HG02981 (cell line): ENCODE data around the gene NEK4.
"Not testable (repeated sequence)": the region's sequence is repeated elsewhere in the genome, so short reads cannot be mapped to it uniquely, and the experiment has no call there.

Experiments
- ATAC-seq: cut with Tn5 transposase; IDR thresholded peaks from one replicate; pipeline ENCODE4 v1.9.1; 2021; ENCODE audit warnings: mild to moderate bottlenecking, moderate library complexity; ENCODE audit not compliant: unreplicated experiment

NEK4 gene

DNA sequence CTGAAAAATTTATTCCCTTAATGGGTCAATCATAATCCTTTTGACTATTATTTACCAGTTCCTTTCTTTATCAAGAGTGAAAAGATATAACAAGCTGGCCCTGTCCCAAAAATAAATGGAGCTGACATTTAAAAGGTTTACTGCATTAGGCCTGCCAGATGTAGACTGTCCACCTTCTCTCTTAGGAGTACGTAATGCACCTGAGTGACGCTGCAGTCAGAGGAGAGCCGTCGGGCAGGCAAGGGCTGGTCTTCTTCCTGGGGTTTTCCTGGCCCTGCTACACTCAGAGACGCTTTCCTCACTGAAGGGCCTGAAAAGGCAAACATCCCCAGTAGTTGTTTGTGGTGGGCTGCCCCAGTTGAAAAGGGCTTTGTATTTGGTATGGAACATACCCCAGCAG, 27.6 kb downstream of the NEK4 start:
- no peak for ATAC-seq

DNA sequence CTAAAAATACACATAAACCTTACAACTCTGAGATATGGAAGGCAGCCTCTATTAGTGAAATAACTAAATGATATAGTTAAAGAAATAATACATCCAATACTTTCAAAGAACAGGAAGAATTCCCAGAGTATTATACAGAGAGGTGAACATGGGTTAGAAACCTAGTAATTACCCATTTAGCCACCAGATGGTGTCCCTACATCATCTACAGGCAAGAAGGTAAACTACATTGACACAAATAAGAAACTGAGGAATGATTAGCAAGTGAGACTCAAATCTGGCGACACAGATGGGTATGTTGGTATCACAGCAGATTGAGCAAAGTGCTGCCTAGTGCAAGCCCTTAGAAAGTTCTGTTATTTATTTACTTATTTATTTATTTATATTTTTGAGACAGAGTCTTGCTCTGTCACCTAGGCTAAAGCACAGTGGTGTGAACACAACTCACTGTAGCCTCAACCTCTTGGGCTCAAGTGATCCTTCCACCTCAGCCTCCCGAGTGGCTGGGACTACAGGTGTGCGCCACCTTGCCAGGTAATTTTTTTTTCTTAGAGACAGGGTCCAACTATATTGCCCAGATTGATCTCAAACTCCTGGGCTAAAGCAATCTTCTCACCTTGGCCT, 28.2 kb downstream of the NEK4 start:
- ATAC-seq, result no peak

DNA sequence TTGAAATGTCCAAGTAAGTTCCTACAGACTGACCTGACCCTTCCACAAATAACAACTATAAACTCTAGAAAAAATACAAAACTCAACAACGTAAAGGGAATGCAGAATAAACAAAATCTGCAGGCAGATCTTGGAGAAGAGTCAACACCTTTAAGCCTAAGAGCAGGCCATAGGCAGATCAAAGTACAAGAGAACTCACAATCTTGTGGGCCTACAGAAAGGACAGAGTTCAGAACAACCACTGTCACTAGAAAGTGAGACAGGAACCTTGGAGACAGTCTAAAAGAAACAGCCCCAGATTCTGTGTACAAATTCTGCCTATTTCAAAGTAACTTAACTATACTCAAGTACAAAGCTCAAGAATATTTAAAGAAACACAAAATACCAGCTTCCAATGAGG, 31.0 kb downstream of the NEK4 start:
- no peak for ATAC-seq

DNA sequence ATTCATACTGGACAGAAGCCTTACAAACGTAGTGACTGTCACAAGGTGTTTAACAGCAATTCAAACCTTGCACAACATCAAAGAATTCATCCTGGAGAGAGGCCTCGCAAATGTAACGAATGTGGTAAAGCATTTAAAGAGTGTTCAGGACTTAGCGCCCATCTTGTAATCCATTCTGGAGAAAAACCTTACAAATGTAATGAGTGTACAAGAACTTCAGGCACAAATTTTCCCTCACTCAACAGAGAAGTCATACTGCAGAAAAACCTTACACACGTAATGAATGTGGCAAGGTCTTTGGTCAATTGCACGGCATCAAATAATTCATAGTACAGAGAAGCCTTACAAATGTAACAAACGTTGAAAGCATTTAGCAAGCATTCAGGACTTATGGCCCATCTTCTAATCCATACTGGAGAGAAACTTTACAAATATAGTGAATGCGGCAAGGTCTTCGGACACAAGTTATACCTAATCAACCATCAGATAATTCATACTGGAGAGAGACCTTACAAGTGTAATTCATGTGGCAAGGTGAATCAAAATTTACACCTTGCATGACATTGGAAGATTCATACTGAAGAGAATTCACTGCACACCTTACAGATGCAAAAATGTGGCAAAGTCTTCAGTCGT, 37.4 kb downstream of the NEK4 start:
- no peak for ATAC-seq

DNA sequence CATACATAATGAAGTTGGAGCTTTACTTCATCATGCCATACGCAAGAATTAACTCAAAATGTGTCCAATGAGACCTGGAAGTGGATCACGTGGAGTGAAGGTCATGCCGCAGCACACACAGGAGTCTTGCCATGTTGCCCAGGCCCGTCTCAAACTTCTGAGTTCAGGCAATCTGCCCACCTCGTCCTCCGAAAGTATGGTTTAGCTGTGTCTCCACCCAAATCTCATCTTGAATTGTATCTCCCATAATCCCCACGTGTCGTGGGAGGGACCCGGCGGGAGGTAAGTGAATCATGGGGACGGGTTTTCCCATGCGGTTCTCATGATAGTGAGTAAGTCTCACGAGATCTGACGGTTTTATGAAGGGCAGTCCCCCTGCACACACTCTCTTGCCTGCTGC, 39.1 kb downstream of the NEK4 start:
- no peak for ATAC-seq

DNA sequence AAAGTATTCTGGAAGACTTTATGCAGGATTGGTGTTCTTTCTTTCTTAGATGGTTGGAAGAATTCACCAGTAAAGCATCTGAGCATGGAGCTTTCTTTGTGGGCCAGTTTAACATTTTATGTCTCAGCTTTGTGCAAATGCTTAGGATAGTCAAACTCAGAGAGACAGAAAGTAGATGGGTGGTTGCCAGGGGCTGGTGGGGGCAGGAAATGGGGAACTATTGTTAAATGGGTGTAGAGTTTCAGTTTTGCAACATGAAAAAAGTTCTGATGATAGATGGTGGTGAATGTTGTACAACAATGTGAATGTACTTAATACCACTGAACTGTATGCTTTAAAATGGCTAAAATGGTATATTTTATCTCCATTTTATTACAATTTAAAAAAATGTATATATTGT, 40.1 kb downstream of the NEK4 start:
- ATAC-seq, result no peak

DNA sequence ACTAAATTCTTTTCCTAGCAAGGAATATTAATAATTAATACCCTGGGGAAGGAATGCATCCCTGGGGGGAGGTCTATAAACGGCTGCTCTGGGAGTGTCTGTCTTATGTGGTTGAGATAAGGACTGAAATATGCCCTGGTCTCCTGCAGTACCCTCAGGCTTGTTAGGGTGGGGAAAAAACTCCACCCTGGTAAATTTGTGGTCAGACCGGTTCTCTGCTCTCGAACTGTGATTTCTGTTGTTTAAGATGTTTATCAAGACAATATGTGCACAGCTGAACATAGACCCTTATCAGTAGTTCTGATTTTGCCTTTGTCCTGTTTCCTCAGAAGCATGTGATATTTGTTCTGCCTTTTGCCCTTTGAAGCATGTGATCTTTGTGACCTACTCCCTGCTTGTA, 42.0 kb downstream of the NEK4 start:
- ATAC-seq, result not testable (repeated sequence)

DNA sequence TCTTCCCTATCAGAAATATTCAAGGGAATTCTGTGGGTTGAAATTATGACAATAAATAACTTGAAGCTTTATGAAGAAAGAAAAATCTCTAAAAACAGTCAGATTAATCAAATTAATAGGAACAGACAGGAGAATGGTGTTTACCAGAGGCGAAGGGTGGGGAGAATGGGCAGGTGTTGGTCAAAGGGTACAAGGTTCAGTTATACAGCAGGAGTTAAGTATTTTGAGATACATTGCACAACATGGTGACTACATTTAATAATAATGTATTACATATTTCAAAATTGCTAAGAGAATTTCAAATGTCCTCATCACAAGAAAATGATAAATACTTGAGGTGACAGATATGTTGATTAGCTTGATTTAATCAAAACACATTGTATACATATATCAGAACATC, 46.2 kb downstream of the NEK4 start:
- ATAC-seq, result no peak

DNA sequence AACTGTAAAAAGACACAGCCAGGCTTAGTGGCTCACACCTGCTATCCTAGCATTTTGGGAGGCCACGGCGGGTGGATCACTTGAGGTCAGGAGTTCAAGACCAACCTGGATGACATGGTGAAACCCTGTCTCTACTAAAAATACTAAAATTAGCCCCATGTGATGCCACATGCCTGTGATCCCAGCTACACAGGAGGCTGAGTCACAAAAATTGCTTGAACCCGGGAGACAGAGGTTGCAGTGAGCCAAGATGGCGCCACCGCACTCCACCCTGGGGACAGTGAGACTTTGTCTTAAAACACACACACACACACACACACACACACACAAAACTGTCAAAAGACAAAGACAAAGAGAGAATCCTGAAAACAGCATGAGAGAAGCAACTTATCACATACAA, 46.8 kb downstream of the NEK4 start:
- ATAC-seq, result no peak

DNA sequence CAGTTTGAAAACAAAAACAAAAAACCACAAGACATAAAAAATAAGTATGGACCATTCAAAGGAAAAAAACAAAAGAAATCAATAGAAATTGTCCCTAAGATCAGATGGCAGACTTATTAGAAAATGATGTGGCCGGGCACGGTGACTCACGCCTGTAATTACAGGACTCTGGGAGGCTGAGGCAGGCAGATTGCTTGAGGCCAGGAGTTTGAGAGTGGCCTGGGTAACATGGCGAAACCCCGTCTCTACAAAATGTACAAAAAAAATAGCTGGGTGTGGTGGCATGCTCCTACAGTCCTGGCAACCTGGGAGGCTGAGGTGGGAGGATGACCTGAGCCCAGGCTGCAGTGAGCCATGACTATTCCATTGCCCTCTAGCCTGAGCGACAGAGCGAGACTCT, 48.2 kb downstream of the NEK4 start:
- no peak for ATAC-seq

DNA sequence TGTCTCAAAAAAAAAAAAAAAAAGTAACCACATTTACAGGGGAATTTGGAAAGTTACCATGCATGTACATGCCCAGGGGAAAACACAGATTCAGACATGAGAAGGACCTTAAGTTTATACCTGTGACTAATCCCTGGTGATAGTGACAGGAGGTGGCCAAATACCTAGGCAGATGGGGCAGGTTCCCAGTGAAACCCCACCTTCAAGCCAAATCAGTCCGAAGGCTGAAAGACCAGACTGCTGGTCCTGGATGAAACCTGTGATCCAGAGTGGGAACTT, 49.1 kb downstream of the NEK4 start:
- ATAC-seq, result no peak

DNA sequence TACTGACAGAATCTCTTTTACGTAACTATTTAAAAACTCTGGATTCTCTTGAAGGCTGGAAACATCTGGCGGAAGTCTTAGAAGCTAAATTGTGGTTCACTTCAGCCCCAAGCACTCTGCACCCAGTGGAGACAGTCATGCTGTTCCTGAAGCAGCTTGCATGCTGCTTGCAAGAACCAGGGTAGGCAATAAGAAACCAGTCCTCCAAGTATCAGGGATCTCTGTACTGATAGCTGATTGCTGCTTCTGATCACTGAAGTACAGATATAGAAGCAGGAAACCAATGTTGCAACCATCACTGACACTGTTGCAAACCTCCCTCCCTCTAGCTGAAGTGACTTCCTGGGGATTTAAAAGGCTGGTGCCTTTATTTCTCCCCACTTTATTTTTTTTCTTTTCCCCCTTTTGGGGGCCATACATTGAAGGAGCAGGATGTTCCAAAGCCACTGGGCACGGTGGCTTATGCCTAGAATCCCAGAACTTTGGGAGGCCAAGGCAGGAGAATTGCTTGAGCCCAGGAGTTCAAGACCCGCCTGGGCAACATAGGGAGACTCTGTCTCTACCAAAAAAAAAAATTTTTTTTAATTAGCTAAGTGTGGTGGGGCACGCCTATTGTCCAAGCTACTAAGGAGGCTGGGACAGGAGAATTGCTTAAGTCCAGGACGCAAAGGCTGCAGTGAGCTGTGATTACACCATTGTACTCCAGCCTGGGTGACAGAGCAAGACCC, 49.6 kb downstream of the NEK4 start:
- no peak for ATAC-seq

DNA sequence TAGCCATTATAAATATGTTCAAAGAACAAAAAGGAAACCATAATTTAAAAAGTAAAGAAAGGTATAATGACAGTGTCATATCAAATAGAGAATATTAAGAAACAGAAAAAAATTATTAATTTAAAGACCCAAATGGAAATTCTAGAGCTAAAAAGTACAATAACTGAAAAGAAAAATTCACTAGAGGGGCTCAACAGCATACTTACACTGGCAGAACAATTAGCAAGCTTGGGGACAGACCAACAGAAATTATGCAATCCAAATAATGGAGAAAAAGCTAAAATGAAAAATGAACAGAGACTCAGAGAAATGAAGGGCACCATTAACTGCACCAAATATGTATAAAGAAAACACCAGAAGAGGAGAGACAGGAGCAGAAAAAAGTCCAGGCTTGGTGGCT, 51.1 kb downstream of the NEK4 start:
- no peak for ATAC-seq

DNA sequence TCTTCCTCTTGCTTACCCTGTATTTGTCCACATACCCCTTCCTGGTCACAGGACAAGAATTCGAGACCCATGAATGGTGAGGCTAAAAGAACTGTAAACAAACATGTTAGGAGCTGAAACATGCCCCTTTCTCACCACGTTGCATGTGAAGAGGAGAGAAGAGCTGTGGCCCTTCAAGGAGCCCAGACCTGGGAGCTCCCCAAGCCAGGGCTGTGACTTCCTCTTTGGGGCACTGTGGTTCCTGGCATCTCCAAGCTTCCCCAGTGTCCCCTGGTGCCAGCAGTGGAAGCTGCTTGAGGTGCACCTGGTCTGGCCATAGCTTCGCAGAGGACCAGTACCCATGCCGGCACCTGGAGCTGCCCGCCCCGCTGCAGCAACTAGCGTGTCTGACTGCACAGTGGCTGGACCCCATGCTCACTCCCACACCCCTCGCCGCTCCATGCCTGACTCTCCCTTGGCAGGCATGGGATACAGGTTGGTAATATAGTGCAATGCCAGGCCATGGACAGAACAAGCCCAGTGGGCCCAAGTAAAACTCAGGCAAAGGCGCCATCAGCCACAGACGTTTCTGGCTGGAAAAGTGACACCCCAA, 54.9 kb downstream of the NEK4 start:
- no peak for ATAC-seq

DNA sequence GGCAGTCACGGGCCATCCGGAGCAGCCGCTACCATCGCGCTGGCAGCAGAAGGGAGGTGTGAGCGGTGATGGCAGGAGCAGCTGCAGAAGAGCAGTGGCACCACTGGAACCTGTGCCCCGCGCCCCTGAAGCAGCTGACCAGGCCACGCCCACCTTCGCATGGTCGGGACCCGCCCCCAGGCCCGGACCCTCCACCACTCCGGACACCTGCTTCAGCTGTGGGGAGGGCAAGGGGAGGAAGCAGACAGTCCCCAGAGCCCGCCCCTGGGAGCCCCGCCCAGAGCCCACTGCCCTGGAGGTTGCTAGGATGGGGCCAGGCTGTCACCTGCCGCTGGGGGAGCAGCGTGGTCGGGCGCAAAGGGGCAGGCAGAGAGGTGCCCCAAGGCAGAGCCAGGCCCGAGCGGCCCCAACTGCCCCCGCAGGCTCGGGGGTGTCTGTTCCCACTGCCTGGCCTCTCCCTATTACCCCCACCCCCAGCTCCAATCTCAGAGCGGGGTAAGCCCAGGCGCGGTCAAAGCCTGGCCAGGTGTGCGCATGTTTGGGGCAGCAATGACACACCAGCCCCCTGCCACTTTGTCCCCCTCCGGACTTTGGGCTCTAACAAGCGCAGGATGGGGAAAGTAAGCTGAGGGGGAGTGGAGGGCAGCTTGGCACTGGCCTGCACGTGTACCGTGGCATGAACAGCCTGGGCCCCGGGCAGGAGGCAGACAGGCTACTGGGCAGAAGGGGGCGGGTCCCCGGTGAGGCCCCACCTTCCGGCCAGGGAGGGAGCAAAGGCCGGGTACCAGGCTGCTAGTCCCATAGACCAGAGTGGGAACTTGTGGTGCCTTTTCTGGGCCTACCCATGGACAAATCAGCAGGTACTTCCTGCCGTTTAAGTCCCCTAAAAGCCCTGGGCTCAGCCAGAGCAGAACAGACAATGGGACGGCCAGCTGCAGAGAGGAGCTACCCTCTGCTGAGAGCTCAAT, 56.1 kb downstream of the NEK4 start:
- ATAC-seq, result no peak

DNA sequence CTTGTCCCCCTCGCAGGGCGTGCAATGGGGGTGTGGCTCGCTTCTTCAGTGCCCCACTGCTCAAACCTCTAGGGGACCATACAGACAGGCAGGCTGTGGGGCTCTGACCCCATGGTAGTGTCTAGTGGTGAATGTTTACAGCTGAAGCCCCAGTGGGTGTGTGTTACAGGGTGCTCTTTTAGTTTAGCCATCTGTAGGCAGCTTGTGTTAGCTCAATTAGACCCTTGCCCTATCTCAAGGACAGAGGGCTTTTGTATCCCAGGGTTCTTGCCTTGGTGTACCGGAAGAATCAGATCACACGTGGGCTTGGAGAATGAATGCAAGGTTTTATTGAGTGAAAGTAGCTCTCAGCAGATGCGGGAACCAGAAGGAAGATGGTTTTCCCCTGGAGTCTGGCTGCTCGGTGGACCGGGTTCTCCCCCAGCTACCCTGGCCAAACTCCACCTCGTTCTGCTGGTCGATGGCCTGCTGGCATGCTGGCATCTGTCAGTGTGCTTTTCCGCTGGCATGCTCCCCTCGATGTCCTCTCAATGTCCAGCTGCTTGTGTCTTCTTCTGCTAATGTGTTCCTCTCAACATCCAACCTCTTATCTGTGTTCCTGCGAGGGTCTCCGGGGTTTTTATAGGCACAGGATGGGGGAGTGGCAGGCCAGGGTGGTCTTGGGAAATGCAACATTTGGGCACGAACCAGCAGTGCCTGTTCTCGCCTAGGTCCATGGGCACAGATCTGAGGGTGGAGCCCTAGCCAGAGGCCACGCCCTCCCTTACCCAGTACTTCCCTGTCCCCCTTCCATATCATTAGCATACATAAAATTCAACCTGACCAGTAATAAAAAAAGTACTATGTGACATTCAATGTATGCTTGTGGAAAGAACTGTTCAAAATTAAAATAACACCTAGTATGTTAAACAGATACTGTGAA, 58.2 kb downstream of the NEK4 start:
- no peak for ATAC-seq

DNA sequence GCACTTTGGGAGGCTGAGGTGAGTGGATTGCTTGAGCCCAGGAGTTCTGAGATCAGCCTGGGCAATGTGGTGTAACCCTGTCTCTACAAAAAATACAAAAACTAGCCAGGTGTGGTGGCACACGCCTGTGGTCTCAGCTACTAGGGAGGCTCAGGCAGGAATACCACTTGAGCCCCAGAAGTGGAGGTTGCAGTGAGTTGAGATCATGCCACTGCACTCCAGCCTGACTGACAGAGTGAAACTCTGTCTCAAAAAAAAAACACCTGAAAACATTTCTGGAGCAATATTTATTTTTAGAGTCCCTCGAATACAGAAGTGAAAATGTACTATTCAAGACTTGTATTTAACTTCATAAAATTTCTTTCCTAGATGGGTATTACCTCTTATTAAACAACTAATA, 60.2 kb downstream of the NEK4 start:
- ATAC-seq, result no peak

DNA sequence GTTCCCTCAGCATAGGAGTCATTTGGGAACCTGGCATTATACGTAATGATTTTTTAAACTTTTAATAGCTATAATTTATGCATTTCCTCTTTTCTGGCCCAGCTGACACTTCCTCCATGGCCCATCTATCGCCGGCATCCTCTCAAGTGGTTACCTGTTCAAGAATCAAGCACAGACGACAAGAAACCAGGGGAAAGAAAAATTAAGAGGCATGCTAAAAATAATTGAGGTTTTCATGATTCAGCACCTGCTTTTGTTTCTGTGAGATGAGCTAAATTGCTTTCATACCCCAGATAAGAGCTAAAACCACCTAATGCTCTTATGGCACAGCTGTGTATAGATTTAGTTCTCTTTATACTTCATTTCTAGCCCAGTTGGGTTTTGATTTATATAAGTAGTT, 63.2 kb downstream of the NEK4 start:
- no peak for ATAC-seq

DNA sequence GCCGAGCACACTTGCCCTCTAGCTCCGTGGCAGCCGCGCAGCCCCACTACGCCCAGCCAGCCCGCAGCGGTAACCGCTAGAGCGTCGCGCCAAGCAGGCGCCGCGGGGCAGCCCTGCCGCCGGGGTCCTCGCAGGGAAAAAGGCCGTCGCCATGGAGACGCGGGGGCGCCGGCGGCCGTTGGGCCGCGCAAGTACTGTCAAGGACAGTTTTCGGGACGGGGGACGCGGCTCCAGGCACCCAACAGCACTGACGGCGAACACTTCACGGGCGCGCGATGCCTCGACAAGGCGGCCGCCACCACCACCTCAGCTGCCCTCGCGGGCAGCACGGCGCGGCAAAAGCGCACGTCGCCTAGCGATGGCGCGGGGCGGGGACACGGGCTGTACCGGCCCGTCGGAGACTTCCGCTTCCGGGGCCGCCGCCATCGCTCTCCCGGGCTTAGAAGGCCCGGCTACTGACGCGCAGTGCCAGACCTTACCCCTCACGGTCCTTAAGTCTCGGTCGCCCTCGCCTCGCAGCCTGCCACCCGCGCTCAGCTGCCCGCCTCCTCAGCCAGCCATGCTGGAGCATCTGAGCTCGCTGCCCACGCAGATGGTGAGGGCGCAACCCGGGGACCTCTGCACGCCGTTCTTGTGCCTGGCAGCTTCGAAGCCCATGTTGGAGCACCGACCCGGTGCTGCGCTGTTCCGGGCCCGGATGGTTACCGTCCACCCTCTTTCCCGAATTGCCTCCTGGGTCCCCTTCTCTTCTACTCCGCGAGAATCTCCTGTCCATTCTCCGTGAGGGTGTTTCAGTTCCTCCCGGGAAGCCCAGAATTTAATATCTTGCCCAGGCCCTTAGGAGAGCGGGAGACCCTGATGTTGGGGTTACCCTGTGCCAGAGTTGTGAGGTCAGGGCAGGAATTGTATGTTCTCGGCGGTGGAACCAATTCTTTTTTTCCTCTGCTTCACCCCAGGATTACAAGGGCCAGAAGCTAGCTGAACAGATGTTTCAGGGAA, 64.8 kb downstream of the NEK4 start, which contains the start of the genes GLT8D1 and SPCS1:
TSS of gene GLT8D1 (minus strand) at position 104 of the 999 bp plus-strand sequence. CDS start 5,331 bp downstream, outside the sequence.
TSS of gene SPCS1 (plus strand) at position 419 of the 999 bp plus-strand sequence. CDS start at position 560, 141 bp downstream.
- peak; percentile 89 for ATAC-seq
